HuH-7 (cell line): ENCODE data around the gene APCDD1.
A peak's percentile ranks its signal among the peaks of the same experiment; 100 is the strongest.

ENCODE experiments used
- DNase-seq: peaks from one replicate; pipeline ENCODE4 v3.0.0; 2011; ENCODE audit warnings: low spot score

APCDD1 gene

DNA sequence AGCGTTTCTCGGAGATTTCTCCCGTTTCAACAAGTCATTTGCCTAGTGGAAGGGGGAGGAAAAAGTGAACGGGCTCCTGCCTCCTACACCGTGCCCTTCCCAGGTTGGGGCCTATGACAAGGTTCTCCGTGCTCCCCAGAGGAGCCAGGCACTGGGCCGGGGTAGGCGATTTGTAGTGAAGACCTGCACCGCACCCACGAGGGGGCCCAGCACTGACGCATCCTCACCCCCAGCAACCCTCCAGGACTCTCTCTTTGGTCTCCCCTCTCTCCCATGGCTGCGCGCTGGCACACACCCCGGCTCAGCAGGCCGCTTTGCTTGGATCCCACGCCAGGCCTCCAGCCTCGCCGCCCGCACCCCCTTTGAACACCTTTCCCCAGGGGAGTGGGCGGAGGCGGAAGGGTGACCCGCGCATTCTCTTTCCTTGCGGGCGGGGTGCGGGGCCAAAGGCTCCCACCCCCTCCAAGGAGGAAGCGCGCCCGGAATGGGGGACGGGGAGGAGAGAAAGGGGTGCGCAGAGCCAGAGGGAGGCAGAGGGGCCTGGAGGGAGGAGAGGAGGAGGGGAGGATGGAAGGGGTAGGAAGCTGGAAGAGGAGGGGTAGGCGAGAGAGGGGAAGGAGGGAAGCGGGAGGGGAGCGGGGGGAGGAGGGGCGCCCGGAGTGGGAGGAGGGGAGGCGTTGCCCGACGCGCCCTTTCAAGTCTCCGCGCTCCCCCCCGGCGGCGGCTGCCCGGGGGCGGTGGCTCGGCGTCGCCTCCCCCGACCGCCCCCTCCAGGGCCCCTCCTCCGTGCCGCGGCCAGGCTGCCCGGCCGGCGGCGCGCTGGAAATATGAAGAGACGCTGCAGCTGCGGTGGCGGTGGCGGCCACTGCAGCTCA lies at the start of gene APCDD1:
APCDD1 (plus strand) TSS at position 830 of the 875 bp plus-strand sequence. CDS start 347 bp downstream, outside the sequence.
- peak; percentile 55 for DNase-seq

DNA sequence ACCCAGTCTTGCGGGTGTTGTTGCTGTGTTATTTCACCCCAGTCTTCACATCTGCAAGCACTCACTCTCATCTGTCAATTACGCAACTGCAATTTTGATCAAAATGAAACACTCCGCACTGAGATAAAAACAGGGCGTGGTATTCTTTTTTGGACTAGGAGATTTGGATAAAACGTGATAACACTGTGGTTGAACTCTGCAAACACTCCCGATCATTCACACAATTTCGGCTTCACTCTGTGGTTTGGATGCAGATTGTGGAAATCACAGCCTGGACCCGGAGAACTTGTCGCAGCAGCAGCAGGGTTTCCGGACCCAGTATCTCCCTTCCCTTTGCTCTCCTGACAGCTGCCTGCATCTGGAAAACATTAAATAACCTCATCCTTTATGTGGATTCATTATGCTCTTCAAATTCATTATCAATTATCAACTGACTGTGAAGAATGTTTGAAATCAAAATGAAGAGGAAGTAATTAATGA lies 49.4 kb upstream of the APCDD1 start:
- DNase-seq, result no peak

DNA sequence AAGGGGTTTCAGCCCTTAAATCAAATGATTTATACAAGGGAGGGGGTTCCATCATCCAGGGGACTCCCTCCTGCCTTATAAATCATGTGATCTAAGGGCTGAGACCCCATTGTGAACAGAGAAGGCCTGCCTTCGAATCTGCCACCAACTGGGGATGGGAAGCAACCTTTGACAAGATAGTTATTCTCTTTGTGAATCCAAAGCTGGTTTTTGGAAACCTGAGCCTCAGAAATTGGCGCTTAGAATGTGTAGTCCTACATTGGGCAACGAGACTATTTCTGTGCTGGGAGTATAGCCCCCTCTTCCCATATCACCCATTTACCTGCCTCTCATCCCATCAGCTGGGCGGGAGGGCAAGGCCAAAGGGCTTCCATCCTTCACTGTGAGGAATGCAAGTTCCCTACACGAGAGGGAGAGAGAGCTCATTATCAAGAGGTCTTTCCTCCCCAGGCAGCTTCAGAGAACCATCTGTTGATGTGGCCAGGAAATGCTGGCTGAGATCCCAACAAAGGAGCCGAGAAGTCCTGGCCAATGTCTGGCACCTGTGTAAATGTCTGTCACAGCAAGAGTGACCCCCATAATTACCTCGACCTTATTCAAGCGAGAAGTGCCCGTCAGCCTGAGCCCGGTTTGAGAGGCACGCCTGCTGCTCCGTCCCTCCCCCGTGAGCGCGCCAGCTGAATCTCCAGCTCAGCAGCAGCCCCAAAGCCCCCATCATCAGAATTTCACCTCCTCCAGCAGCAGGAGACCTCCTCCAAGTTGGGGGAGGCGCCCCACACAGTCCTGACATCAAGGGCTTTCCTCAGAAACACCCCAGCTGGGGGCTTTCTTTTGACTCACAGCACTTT lies 48.4 kb upstream of the APCDD1 start:
- no peak for DNase-seq

DNA sequence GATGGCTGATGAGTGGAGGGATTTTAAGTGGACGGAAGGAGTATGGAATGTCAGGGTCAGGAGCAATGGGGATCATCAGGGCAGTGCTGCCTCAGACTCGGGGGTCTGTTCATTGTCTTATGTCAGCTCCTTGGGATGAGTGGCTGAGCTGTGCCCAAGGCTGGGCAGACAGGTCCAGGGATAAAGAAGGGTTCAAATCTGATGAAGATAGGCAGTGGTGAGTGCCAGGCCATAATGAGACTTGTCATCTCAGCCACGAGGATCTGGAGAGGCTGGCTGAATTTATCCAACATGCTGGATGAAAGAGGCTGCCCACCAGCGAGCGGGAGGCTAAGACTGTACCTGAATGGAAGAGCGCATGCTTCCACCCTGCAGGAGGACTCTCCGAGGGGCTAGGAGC lies 46.3 kb upstream of the APCDD1 start:
- no peak for DNase-seq

DNA sequence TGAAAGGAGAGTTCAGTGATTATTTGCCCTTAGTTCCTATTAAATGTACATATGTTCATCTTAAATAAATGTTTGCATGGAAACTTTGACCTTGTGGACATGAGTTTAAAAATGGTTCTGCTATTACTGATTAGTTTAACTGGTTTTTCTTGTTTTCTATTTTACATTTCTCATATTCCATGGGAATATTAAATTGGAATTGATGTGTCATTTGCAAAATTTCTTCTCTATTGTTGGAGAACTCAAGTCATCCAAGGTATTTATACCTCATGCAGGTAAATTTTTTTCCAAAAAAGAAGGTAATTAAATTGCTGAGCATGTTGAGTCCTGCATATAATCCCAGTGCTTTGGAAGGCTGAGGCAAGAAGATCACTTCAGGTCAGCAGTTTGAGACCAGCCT lies 45.4 kb upstream of the APCDD1 start:
- DNase-seq, result no peak

DNA sequence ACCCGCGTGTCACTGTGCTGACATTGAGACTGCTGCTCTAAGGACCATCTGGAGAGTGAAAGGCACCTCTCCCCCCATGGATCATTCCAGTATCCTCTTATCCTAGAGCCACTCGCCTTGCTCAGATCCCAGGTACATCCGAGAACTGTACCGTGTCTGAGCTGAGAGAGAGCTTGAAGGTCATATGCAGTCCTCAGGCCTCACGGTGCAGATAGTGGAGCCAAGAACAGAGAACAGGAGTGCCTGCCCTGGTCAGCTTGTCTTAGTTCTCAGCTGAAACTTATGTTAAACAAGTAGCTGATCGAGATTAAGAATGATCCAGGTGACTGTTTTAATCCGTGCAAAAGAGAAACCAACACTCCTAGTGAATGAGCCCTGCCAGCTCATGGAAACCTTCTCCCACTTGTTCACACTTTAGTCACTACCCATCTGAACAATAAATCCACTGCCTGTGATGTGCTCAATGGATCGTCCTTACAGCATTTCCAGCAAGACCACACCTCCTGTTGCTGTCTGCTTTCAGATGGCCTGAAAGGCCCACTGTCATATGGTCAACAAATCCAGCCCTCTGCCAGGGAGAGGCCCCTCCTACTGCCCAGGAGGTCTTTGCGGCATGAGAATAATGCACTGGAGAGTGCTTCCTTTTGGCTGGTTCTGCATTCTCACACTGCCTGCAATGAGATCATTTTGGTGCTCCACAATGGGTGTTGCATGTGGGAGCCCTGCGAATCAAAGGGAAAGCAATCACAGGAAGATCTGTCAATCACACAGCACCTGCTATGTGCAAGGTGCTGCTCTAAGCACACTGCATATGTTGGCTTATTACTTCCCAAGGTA lies 43.7 kb upstream of the APCDD1 start:
- no peak for DNase-seq

DNA sequence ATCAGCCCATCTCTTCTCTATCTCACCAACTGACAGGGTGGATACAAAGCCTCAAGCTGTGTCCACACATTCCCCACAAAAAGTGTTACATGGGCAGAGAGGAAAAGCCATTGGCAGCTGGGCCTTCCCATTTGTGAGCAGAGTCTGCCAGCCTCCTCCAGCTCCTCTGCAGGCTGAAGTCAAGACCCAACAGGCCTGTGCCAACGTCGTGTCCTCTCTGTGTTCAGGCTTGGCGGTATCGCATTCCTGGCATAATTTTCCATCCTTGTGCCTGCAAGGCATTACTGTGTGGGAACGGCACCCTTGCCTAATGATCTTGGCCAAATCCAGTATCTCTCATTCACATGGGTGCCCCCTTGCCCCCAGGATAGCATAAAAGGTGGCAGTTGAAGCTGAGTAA lies 41.5 kb upstream of the APCDD1 start:
- no peak for DNase-seq

DNA sequence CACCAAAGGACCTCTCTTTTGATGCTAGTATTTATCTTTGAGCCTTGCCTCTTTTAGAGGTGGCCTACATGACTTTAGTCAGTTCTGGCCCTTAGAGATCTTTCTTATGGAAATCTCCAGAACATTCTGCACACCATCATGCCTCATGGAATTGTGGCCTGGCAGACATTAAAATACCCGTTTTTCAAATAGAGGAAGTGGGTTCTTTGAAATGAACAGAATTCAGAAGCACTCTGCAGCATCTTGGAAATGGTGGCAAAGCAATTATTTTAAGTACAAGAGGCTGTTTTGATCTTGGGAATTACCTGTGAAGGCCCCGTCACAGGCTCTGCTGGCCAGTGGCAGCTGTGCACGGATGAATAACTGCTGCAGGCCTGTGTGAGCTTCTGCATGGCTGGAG lies 40.7 kb upstream of the APCDD1 start:
- no peak for DNase-seq

DNA sequence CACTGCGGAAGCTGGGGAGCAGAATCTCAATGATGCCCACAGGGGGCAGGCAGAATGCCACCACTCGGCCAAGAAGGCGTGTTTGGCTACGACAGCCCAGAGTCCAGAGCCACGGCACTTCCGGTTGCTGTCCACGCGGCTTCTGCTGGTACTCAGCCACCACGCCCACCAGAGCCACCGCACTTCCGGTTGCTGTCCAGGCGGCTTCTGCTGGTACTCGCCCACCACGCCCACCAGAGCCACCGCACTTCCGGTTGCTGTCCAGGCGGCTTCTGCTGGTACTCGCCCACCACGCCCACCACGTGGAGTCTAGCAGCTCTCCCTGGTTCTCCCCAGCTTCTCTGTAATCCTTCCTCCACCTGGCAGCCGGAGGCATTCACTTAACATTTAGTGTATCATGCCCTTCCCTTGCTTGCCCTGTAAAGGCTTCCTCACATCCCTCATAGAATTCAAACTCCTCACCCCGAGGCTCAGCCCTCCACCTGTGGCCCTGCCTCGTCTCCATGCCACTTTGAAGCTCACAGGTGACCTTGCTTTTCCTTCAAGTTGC lies 40.1 kb upstream of the APCDD1 start:
- DNase-seq, result no peak

DNA sequence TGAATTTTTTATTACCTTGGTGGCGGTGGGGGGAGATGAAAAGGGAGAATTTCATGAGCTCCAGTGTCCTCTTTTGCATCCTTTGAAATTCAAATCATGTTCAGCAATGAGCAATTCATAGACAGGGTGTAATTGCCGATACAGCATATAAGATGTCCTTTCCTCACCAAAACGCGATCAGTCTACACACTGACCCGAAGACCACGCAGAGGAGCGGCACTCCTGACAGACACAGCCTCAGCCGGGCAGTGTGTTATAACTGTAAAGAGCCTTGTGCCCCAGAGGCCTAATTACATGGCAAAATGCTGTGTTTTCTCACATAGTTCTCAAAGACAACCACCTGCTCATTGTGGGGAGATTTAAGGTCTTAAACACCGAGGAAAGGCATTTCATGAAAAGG lies 38.4 kb upstream of the APCDD1 start:
- DNase-seq, result no peak

DNA sequence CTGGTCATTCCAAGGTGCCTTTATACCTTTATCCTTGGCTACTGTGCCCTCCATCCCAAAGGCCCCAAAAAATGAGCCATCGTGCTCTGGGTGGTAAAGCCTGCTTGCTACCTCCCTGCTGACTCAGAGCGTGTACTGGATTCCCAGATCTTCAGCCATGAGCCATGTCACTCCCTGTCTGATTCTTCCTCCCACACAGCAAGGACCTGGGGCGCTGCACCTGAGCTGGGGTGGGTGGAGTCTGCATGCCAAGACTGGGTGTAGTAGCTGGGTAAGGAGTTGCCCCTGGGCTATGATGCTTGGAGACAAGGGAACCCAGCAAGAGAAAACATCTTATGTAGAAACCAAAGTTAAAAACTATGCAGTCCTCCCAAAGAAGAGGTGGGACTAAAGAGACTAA lies 37.2 kb upstream of the APCDD1 start:
- DNase-seq, result no peak

DNA sequence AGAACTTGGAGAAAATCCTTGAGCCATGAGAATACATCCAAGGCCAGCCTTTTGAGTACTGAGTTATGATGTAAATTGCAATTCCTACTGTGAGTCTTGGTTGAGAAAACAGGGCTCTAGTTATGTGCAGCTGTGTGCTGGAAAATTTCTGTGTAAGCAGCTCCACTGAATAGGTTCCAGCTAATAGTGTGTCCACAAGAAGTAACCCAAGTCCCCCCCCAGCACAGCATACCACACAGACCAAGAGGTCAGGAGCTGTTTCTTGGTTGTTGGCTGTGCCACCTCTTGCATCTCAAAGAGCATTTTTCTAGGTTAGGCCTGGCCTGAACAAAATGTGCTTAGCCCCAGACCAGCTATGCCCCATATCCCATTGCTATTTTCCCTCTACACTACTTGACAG lies 36.8 kb upstream of the APCDD1 start:
- no peak for DNase-seq

DNA sequence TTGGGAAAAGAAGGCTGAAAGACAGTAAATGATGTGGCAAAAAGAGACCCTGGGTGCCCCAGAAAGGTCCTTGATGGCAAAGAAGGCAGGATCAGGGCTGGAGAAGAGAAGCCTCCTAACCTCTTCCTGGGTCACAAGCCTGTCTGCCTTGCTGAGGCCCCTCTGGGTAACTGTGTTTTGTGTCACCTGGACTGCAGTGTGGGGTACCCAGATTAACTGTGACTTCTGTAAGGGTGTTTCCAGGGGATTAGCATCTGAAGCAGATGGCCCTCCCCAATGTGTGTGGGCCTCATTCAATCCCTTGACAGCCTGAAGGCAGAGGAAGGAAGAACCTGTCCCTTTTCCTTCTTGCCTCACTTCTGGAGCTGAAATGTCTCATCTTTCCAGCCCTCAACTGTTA lies 35.6 kb upstream of the APCDD1 start:
- no peak for DNase-seq

DNA sequence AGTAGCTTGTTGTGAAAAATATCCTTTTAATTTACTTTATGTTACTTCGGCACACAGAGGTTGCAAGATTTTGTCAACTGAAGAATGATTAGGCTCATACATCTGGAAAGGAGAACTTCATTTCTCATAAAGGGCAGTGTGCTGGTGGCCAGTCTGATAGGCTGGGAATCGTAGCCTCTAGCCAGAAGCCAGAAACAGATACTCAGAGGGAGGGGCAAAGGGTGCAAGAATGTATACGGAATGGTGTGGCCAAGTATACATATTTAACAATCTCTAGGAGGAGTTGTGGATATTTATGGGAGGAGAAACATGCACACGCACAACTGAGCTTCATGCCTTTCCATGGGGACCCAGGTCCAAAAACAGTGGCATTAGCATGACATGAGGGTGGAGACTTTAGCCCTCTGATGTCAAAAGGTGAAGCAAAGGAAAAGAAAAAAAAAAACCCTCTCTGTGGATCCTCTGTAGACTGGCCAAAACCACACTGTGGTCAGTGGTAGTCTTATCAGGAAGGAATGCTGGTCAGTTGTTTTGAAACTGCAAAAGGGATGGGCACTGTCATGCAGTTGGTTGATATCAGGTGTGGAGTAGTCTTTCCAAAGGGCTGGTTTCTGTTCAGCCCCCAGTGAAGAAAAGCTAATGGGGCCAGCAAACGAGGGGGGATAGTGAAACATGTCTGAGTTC lies 34.9 kb upstream of the APCDD1 start:
- DNase-seq, result no peak

DNA sequence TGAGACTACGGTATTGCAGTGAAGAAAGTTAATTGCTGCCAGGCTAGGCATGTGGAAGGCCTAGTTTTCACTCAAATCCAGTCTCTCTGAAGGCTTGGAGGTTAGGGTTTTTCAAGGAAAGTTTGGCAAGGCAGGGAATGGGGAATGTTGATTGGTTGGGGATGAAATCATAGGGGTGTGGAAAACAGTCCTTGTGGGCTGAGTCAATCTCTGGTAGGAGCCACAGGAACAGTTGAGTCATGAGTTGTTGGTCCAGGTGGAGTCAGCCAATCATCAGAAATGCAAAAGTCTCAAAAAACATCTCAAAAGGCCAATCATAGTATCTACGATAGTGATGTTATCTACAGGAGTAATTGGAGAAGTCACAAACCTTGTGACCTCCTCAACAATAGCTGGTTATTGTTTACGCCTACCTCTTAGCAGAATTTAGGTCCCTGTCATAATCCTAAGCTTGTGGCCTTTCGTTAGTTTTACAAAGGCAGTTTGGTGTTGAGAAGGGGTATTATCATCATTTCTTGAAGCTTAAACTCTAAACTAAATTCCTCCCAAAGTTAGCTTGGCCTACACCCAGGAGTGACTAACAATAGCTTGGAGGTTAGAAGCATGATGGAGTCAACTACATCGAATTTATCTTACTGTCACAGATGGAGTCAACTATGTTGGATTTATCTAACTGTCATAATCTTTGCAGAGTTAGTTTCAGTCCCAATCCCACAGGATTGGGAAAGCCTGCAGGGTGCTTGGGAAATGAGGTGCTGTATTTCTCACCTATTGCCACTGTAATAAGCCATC lies 33.7 kb upstream of the APCDD1 start:
- DNase-seq, result no peak

DNA sequence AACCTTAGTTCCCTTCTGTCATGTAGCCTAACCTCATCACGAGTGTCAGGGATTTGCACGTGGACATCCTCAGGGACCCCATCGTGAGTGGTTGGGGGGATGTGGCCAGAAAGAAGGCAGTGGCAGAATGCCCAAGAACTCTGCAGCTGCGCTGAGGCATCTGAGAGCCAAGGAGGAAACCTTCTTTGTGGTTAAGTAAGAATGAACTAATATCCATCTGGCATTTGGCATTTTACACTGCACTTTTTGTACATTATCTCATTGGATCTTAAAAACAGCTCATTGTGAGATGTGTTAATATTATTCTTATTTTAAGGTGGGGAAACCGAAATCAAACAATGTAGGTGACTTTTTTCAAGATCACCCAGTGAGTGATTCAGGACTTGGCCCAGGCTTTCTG lies 32.6 kb upstream of the APCDD1 start:
- no peak for DNase-seq

DNA sequence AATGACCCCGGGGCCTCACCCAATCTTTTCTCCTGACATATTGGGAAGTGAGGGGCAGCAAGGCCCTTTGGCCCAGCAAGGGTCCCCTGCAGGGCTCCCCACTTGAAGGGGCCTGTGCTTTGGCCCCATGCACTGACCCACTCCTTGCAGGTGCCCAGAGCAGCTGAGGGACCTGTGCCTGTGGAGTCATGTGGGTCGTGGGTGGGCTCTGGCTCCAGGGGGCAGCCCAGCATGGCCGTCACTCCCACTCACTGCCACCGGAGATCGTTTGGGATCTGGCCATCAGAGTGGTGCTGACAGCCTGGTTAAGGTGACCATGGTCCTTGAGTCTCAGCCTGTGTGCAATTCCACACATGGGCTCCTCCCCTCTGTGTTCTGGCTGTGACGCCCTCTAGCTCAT lies 31.7 kb upstream of the APCDD1 start:
- no peak for DNase-seq

DNA sequence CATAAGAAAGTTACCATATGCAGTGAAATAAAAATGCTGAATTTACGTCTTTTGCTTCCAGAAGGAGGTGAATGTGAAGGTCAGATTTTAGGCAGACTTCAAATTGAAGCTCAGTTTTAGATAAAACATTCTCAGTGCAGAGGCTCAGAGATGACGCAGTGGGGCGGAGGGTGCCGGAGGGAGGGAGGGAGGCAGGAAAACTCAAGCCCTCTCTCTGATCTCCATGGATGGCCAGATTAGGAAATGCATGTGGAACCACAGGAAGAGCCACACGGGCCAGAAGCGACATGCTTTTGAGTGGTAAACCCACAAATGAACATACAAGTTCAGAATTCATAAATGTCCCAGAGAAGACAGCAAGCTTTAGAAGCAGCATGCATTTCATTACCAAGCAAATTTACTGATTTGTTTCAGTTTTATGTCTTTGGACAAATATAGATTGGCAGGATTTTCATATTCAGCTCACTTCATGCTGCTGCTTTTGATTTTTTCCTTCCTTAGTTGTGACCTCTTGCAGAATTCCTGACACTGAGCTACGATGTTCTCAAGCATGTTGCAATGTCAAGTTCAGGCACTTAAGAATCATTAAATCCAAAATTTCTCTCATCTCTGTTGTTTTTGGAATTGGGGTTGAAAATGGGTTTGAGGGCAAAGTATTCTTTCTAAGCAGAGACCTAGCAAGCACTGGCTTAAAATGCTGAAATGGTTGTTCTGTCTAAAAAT lies 29.7 kb upstream of the APCDD1 start:
- DNase-seq, result no peak

DNA sequence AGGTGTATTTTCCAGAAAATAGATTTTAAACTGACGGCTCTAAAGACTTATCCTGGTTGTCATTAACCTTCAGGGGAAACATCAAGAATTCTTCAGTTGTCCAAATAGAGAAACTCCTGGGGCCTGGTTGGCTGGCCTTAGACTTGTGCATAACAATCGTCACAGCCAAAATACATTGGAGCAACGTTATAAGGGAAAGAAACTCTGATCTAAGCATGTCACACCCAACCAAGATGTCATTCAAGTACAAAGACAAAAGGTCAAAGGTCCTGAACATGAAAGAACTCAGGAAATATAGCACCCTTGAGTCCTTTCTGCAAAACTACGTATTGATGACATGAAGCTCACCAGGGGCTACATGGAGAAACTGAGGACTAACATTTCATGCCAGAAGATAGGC lies 23.8 kb upstream of the APCDD1 start:
- no peak for DNase-seq

DNA sequence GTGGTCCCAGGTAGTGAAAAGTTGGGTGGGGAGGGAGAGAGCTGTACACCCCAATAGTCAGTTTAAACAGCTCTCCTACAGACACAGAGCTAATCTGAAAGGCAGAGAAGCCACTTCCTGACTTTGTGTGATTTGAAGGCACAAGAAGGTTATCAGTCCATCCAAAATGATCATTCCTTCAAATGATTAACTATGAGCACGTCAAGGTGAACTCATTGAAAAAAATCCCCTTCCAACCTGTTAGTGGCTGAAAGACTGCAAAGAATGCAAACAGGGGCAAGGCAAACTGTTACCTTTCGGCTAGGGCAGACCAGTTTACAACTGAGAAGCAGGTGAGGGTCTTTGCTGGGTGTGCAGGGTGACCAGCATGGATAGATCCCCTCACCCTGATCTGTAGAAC lies 22.8 kb upstream of the APCDD1 start:
- no peak for DNase-seq
